Measurements from ENCODE around the gene TRIM28. TPM values are rescaled to one million over a fixed set of nuclear protein-coding genes. Genes with fewer than 3 reads are reported as not detected.
"Not testable (repeated sequence)": the region's sequence is repeated elsewhere in the genome, so short reads cannot be mapped to it uniquely, and the experiment has no call there.

The TRIM28 gene
- total RNA-seq, 2 donors from 2014 or later: 446 to 497 TPM

GRCh38 chr19:58542641-58543372 is 1.1 kb upstream of the TRIM28 start:
- H3K27ac Mint-ChIP-seq; DNase-seq (ENCODE audit: low spot score in 2 of 2); H3K9me3 Mint-ChIP-seq; ATAC-seq: not testable (repeated sequence)
- peaks cover 25 to 28% of the 10 kb centered on the region in 2 donors for H3K36me3 Mint-ChIP-seq

- Mint-ChIP-seq H3K27ac (peak overlapping the region; percentile 96 to 99), H3K9me3 (no peaks in the 10 kb centered on the region), H3K36me3 (peaks cover 31 to 35% of the 10 kb centered on the region in 2 donors)
- peak in 1 of 2 donors; percentile 79 for DNase-seq (ENCODE audit: low spot score in 2 of 2)
- peak; percentile 36 to 43 for ATAC-seq
Observed at GRCh38 chr19:58544591-58545285, 874 bp downstream of the TRIM28 start.

- DNase-seq (ENCODE audit: low spot score in 2 of 2) (no peak), ATAC-seq (no peak)
- Mint-ChIP-seq H3K36me3 (peaks cover 31 to 42% of the 10 kb centered on the region in 2 donors), H3K27ac (peak overlapping the region; percentile 89 to 99), H3K9me3 (no peaks in the 10 kb centered on the region)
Observed at GRCh38 chr19:58545286-58546018, 1.6 kb downstream of the TRIM28 start.

- no peak for DNase-seq (ENCODE audit: low spot score in 2 of 2)
- H3K27ac Mint-ChIP-seq: peak overlapping the region; percentile 89 to 99
- H3K9me3 Mint-ChIP-seq: no peaks in the 10 kb centered on the region
- no peak for ATAC-seq
- peaks cover 31 to 43% of the 10 kb centered on the region in 2 donors for H3K36me3 Mint-ChIP-seq
Observed at GRCh38 chr19:58546019-58546530, 2.2 kb downstream of the TRIM28 start.

GRCh38 chr19:58547323-58548312 is 3.8 kb downstream of the TRIM28 start:
- peak overlapping the region in 1 of 2 donors; percentile 77 for H3K27ac Mint-ChIP-seq

GRCh38 chr19:58548859-58549663 is 5.2 kb downstream of the TRIM28 start:
- Mint-ChIP-seq H3K9me3 (no peaks in the 10 kb centered on the region), H3K36me3 (peaks cover 38 to 60% of the 10 kb centered on the region in 2 donors), H3K27ac (no peak overlapping the region)
- DNase-seq (ENCODE audit: low spot score in 2 of 2) (no peak), ATAC-seq (no peak)

More at GRCh38 chr19:58547323-58548312, 3.8 kb downstream of the TRIM28 start:
- DNase-seq (ENCODE audit: low spot score in 2 of 2) (no peak), ATAC-seq (no peak)
- H3K9me3 Mint-ChIP-seq: no peaks in the 10 kb centered on the region
- peaks cover 31 to 50% of the 10 kb centered on the region in 2 donors for H3K36me3 Mint-ChIP-seq

GRCh38 chr19:58549664-58550361 is 5.9 kb downstream of the TRIM28 start:
- Mint-ChIP-seq H3K27ac (peak overlapping the region; percentile 25 to 33), H3K36me3 (peaks cover 45 to 67% of the 10 kb centered on the region in 2 donors)

GRCh38 chr19:58550362-58551122 is 6.7 kb downstream of the TRIM28 start:
- Mint-ChIP-seq H3K36me3 (peaks cover 45 to 65% of the 10 kb centered on the region in 2 donors), H3K27ac (peak overlapping the region in 1 of 2 donors; percentile 33), H3K9me3 (no peaks in the 10 kb centered on the region)
- ATAC-seq: no peak
- no peak for DNase-seq (ENCODE audit: low spot score in 2 of 2)

More at GRCh38 chr19:58549664-58550361, 5.9 kb downstream of the TRIM28 start:
- no peaks in the 10 kb centered on the region for H3K9me3 Mint-ChIP-seq
- DNase-seq (ENCODE audit: low spot score in 2 of 2) (no peak), ATAC-seq (no peak)

GRCh38 chr19:58551123-58551497 is 7.2 kb downstream of the TRIM28 start:
- peaks cover 43 to 61% of the 10 kb centered on the region in 2 donors for H3K36me3 Mint-ChIP-seq
- no peak for ATAC-seq
- H3K9me3 Mint-ChIP-seq: no peaks in the 10 kb centered on the region
- no peak for DNase-seq (ENCODE audit: low spot score in 2 of 2)
- peak overlapping the region; percentile 13 to 33 for H3K27ac Mint-ChIP-seq

GRCh38 chr19:58551577-58552471 is 8.0 kb downstream of the TRIM28 start:
- ATAC-seq (no peak), DNase-seq (ENCODE audit: low spot score in 2 of 2) (no peak)
- Mint-ChIP-seq H3K9me3 (no peaks in the 10 kb centered on the region), H3K36me3 (peaks cover 43 to 61% of the 10 kb centered on the region in 2 donors), H3K27ac (peak overlapping the region in 1 of 2 donors; percentile 98)

- peaks cover 46 to 64% of the 10 kb centered on the region in 2 donors for H3K36me3 Mint-ChIP-seq
- ATAC-seq (no peak), DNase-seq (ENCODE audit: low spot score in 2 of 2) (no peak)
- peak overlapping the region; percentile 84 to 98 for H3K27ac Mint-ChIP-seq
- H3K9me3 Mint-ChIP-seq: no peaks in the 10 kb centered on the region
Observed at GRCh38 chr19:58552655-58553054, 8.8 kb downstream of the TRIM28 start.

GRCh38 chr19:58553799-58554493 is 10.1 kb downstream of the TRIM28 start:
- peak in 1 of 2 donors; percentile 62 for DNase-seq (ENCODE audit: low spot score in 2 of 2)
- Mint-ChIP-seq H3K36me3 (peaks cover 45 to 62% of the 10 kb centered on the region in 2 donors), H3K9me3 (no peaks in the 10 kb centered on the region), H3K27ac (peak overlapping the region; percentile 98 to 100)
- no peak for ATAC-seq

Measured in activated naive CD4-positive, alpha-beta T cell treated with anti-CD3 and anti-CD28 coated beads, Interleukin-2, amount 50 U/mL, for 72 hours (primary cell).